Hematopoietic multipotent progenitor cell treated with erythropoietin and hydrocortisone succinate and interleukin-3 and kit ligand, for 4 days (in vitro differentiated cells): Measurements from ENCODE around the gene AGA.

Experiments used
- DNase-seq: peaks from one replicate; pipeline ENCODE4 v3.0.0-alpha.2; 2015

AGA gene

DNA sequence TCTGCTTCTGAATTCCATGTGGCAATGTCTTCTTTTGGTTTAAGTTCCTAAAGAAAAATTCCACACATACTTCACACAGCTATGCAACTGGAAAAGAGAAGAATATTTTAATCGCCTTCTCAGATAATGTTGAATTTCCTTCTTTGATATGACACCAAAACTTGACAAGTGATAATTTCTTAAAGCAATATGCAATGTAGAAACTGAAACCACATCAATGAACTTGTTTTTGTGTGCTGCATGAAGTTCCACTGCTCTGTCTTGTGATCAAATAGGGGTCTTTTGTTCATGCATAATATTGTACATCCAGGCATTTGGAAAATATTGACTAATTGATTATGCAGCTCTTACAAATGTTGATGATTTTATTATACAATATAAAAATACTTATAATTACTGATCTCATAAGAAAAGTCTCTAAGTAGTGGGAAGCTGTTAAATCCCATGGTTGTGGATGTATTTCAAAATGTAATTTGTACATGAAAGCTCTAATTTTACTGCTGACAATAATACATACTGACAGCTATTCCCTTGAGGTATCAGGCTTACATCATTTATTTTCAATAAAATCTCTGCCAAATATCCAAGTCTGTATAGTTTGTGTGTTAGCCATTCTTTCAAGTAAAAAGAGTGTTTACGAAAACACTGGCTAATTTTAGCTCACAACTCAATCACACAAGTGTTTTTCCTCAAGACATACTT, 56.5 kb downstream of the AGA start:
- DNase-seq = no peak

- DNase-seq = no peak
These were observed 57.3 kb downstream of the AGA start for GRCh38 chr4:177384856-177385397.

DNA sequence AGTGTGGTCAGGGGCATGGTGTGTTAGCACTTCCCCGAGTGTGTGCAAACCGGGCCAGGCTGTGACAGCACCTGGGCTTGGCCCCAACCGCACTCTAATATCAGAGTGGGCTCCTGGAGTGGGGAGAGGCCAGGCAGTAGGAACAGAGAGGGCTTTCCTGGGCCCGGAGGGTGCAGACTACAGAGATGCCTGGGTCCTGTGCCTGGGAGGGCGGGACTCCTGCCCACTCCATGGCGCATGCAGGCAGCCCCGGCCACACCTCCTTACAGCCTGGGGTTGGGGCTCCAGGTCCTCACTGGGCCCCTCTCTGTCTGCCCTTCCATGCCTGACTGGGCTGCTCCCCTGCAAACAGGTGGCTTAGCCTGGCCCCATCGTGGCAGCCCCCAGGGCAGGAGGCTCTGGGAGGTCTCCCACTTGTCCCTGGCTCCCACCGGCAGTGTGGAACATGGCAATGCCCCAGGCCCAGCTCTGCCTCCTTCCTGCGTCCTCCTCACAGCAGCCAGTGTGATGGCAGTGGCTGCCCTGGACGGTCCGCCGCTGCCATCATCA, 60.4 kb downstream of the AGA start:
- DNase-seq = no peak
